ENCODE results near the gene SLCO2B1. TPM values are rescaled to one million over a fixed set of nuclear protein-coding genes. Genes with fewer than 3 reads are reported as not detected.

SLCO2B1 gene
- total and polyA plus RNA-seq, 11 donors: 4.7 to 167 (median 15.8) TPM

GRCh38 chr11:75246006-75246670 is 95.2 kb downstream of the SLCO2B1 start:
- Histone ChIP-seq H3K36me3 (no peaks in the 10 kb centered on the region), H3K9me3 (no peaks in the 10 kb centered on the region), H3K27ac (no peak overlapping the region), H3K27me3 (peaks cover 13 to 33% (median 22%) of the 10 kb centered on the region in 9 donors), H3K4me3 (no peak overlapping the region), H3K4me1 (peaks cover 0 to 14% (median under 1%) of the 10 kb centered on the region in 12 donors)
- intact Hi-C loops (cut with DNase I): loop anchor here in 9 of 10 donors (2.0 to 5.0 kb wide), 6 partner anchors 39 to 319 kb away; no protein-coding TSS in a partner anchor
- WGBS, 4 donors: 75 to 85% (median 78%) methylated on average over 7 of the region's 7 CpGs
- peak in 1 of 5 donors; percentile 10 for DNase-seq
- ATAC-seq: no peak
- TF ChIP-seq, protein P1, sequence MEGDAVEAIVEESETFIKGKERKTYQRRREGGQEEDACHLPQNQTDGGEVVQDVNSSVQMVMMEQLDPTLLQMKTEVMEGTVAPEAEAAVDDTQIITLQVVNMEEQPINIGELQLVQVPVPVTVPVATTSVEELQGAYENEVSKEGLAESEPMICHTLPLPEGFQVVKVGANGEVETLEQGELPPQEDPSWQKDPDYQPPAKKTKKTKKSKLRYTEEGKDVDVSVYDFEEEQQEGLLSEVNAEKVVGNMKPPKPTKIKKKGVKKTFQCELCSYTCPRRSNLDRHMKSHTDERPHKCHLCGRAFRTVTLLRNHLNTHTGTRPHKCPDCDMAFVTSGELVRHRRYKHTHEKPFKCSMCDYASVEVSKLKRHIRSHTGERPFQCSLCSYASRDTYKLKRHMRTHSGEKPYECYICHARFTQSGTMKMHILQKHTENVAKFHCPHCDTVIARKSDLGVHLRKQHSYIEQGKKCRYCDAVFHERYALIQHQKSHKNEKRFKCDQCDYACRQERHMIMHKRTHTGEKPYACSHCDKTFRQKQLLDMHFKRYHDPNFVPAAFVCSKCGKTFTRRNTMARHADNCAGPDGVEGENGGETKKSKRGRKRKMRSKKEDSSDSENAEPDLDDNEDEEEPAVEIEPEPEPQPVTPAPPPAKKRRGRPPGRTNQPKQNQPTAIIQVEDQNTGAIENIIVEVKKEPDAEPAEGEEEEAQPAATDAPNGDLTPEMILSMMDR (IDR thresholded peaks at IDR 0.05): no peak
- no peak for TF ChIP-seq POLR2A (IDR thresholded peaks at IDR 0.05)

DNA sequence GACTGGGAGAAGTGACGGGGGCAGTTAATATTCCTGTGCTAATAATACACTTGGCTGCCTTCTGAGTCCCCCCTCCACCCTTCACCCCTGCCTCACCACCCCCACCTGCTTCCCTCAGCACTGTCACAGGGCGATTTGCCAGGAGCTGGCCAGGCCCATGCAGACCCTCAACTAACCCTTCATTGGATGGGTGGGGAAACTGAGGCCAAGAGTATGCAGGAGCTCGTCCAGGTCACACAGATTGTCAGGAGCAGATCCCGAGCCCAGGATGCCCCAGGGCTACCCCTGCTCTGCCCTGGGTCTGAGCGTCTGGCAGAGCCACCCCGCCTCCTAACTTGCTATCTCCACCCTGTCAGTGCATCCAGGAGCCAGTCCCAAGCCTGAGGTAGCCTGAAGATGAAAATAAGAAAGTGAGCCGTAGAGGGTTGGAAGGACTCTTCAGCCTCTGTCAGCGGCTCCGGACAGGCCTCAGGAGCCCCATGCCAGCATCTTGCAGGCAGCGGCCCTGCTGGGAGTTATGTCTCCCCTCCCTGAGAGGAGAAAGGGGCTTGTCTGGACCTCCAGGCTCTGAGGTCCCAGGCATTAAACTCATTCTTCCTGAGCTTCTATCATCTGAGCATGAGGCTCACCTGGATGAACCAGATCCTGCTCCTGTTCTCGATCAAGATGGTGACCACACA is 95.9 kb downstream of the SLCO2B1 start:
- no peak for ATAC-seq
- Histone ChIP-seq H3K36me3 (no peaks in the 10 kb centered on the region), H3K4me3 (no peak overlapping the region), H3K27me3 (peaks cover 10 to 38% (median 22%) of the 10 kb centered on the region in 9 donors), H3K9me3 (no peaks in the 10 kb centered on the region), H3K27ac (no peak overlapping the region), H3K4me1 (peaks cover 0 to 8% (median 0%) of the 10 kb centered on the region in 12 donors)
- DNase-seq: peak in 1 of 5 donors; percentile 9
- WGBS, 4 donors: 77 to 83% (median 79%) methylated on average over 11 of the region's 11 CpGs
- intact Hi-C loops (cut with DNase I): loop anchor here in 9 of 10 donors (2.0 to 5.0 kb wide), 6 partner anchors 40 to 320 kb away; no protein-coding TSS in a partner anchor
- no peak for TF ChIP-seq POLR2A (IDR thresholded peaks at IDR 0.05)
- TF ChIP-seq, protein P1 (IDR thresholded peaks at IDR 0.05): no peak

GRCh38 chr11:75248924-75249256 is 98.0 kb downstream of the SLCO2B1 start:
- H3K4me3 ChIP-seq: no peak overlapping the region
- ATAC-seq (no peak), DNase-seq (no peak)
- peaks cover 0 to 21% (median 5%) of the 10 kb centered on the region in 9 donors for H3K27me3 ChIP-seq
- TF ChIP-seq, protein P1 (IDR thresholded peaks at IDR 0.05): peak in 5 of 12 donors; percentile 5 to 46 (median 22)
- no peak for TF ChIP-seq POLR2A (IDR thresholded peaks at IDR 0.05)
- no peaks in the 10 kb centered on the region for H3K36me3 ChIP-seq
- H3K9me3 ChIP-seq: peaks cover 0 to 13% (median 0%) of the 10 kb centered on the region in 12 donors
- H3K4me1 ChIP-seq: peaks cover 0 to 3% (median 0%) of the 10 kb centered on the region in 12 donors
- H3K27ac ChIP-seq: no peak overlapping the region
- WGBS, 4 donors: 34 to 39% (median 38%) methylated on average over 11 of the region's 11 CpGs
- intact Hi-C loops (cut with DNase I): loop anchor here (1.0 to 5.0 kb wide), 13 partner anchors 42 to 322 kb away; no protein-coding TSS in a partner anchor

DNA sequence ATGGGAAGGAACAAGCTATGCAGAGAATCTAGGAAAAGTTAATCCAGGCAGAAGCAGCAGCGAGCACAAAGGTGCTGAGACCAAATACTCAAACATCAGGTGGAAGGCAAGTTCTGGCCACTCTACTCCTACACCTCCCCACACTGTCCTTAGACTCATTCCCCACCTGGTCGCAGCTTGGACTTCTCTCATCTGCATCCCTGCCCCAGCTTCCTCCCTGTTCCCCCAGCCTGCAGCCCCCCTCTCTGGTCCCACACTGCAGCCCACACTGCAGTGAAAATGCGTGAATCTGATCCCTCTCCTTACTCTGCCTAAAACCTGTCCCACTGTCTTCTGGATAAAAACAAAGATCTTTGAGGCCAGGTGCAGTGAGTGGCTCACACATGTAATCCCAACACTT is 98.8 kb downstream of the SLCO2B1 start:
- intact Hi-C loops (cut with DNase I): loop anchor here in 9 of 10 donors (2.0 to 5.0 kb wide), 8 partner anchors 42 to 322 kb away; no protein-coding TSS in a partner anchor
- Histone ChIP-seq H3K4me1 (peaks cover 0 to 3% (median 0%) of the 10 kb centered on the region in 12 donors), H3K36me3 (no peaks in the 10 kb centered on the region), H3K27ac (no peak overlapping the region), H3K4me3 (no peak overlapping the region), H3K27me3 (peaks cover 0 to 17% (median 0%) of the 10 kb centered on the region in 9 donors), H3K9me3 (peaks cover 0 to 13% (median 0%) of the 10 kb centered on the region in 12 donors)
- TF ChIP-seq, protein P1 (IDR thresholded peaks at IDR 0.05): no peak
- TF ChIP-seq POLR2A (IDR thresholded peaks at IDR 0.05): no peak
- peak in 1 of 5 donors; percentile 18 for DNase-seq
- 51 to 55% (median 54%) methylated on average over 3 of the region's 3 CpGs for WGBS, 4 donors
- no peak for ATAC-seq

Measured in heart left ventricle (tissue), 16 donors.